ENCODE measurements around the gene DIRAS1. TPM values are rescaled to one million over a fixed set of nuclear protein-coding genes. Genes with fewer than 3 reads are reported as not detected.

Gene DIRAS1, protein sequence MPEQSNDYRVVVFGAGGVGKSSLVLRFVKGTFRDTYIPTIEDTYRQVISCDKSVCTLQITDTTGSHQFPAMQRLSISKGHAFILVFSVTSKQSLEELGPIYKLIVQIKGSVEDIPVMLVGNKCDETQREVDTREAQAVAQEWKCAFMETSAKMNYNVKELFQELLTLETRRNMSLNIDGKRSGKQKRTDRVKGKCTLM
- 4.4 TPM for polyA plus RNA-seq (2013, experiment 1 of 2)
- polyA plus RNA-seq (2013, experiment 2 of 2): 4.9 TPM

DNA sequence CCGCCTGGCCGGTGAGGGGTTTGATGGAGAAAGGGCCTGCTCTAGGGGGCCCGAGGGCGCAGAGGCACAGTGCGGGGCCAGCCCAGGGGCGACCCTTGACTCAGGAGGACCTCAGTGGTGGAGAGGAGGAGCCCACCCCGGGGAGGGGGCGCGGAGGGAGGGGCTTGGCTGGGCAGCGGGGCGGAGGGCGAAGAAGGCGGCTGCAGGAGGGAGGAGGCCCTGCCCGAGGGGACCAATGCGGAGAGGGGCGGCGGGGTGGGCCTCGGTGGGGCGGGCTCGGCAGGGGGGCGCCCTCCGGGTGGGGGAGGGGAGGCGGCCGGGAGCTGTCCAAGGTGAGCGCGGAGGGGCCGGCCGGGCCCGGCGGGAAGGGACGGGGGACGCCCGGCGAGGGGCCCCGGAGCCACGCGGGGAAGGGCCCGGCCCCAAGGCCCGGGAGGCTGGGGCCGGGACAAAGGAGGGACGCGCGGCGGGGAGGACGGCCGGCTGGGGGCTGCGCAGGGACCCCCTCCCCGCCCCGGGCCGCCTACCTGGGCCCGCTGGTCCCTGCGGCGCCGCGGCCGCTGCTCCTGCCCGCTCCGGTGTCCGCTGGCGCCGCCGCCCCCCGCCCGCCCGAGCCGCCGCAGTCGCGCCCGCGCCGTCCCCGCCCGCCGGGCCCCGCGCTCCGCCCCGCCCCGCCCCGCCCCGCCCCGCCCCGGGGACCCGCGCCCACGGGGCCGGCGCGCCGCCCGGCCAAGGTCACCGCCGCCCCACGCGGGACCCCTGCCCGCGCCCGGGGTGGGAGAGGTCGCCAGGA, at the start of gene DIRAS1:
Gene DIRAS1 (minus strand): TSS at position 596 of the 793 bp plus-strand sequence. CDS start 3,566 bp downstream, outside the sequence.
- Histone ChIP-seq H2BK15ac (replicated peaks; ENCODE audit: low read depth) (no peak within 1 kb of the TSS), H2BK5ac (ENCODE audit: low read length) (no peak within 1 kb of the TSS), H3K56ac (ENCODE audit: low read length) (peak within 1 kb of the TSS; percentile 79), H3K23ac (ENCODE audit: low read length) (no peak within 1 kb of the TSS), H4K5ac (ENCODE audit: low read length) (no peak within 1 kb of the TSS), H3K4ac (ENCODE audit: low read depth, low read length) (no peak within 1 kb of the TSS), H3K79me1 (ENCODE audit: low read length) (no peaks in the 10 kb centered on the region), H3K18ac (ENCODE audit: low read length) (peak within 1 kb of the TSS; percentile 25), H3K27me3 (ENCODE audit: insufficient read depth, low read length, poor library complexity) (peaks cover 2% of the 10 kb centered on the region), H3K9ac (ENCODE audit: low read length) (peak within 1 kb of the TSS; percentile 54), H2BK120ac (ENCODE audit: low read depth, low read length) (no peak within 1 kb of the TSS), H3K27ac (ENCODE audit: low read depth, low read length) (no peak within 1 kb of the TSS), H4K8ac (ENCODE audit: low read depth, low read length) (no peak within 1 kb of the TSS), H2AK5ac (ENCODE audit: low read length) (no peak within 1 kb of the TSS), H3K4me2 (ENCODE audit: low read length) (peak within 1 kb of the TSS; percentile 39), H3K36me3 (ENCODE audit: control insufficient read depth, insufficient read depth, low read length) (no peaks in the 10 kb centered on the region), H3K4me3 (ENCODE audit: low read length) (peak within 1 kb of the TSS; percentile 26), H3K4me1 (ENCODE audit: control insufficient read depth, low read depth, low read length) (no peaks in the 10 kb centered on the region), H3K79me2 (ENCODE audit: control insufficient read depth, insufficient read depth, low read length) (no peaks in the 10 kb centered on the region)
- no peak for DNase-seq
- no CpG with 5 or more reads among the region's 100 CpGs for WGBS (ENCODE audit: extremely low coverage, insufficient coverage, low lambda C conversion rate)

GRCh38 chr19:2770055-2771013, 49.2 kb upstream of the DIRAS1 start:
- Histone ChIP-seq H3K18ac (ENCODE audit: low read length) (no peak overlapping the region), H3K27ac (ENCODE audit: low read depth, low read length) (no peak overlapping the region), H3K9ac (ENCODE audit: low read length) (no peak overlapping the region), H3K4me2 (ENCODE audit: low read length) (no peak overlapping the region), H3K27me3 (ENCODE audit: insufficient read depth, low read length, poor library complexity) (no peaks in the 10 kb centered on the region), H3K36me3 (ENCODE audit: control insufficient read depth, insufficient read depth, low read length) (no peaks in the 10 kb centered on the region), H4K5ac (ENCODE audit: low read length) (no peak overlapping the region), H3K56ac (ENCODE audit: low read length) (no peak overlapping the region), H3K4me1 (ENCODE audit: control insufficient read depth, low read depth, low read length) (no peaks in the 10 kb centered on the region), H2BK15ac (replicated peaks; ENCODE audit: low read depth) (no peak overlapping the region), H2BK120ac (ENCODE audit: low read depth, low read length) (no peak overlapping the region), H3K79me2 (ENCODE audit: control insufficient read depth, insufficient read depth, low read length) (peaks cover 47% of the 10 kb centered on the region), H3K23ac (ENCODE audit: low read length) (no peak overlapping the region), H3K79me1 (ENCODE audit: low read length) (peaks cover 22% of the 10 kb centered on the region), H3K4me3 (ENCODE audit: low read length) (no peak overlapping the region), H2BK5ac (ENCODE audit: low read length) (no peak overlapping the region), H4K8ac (ENCODE audit: low read depth, low read length) (no peak overlapping the region), H3K4ac (ENCODE audit: low read depth, low read length) (no peak overlapping the region), H2AK5ac (ENCODE audit: low read length) (no peak overlapping the region)
- no CpG with 5 or more reads among the region's 40 CpGs for WGBS (ENCODE audit: extremely low coverage, insufficient coverage, low lambda C conversion rate)
- no peak for DNase-seq

DNA sequence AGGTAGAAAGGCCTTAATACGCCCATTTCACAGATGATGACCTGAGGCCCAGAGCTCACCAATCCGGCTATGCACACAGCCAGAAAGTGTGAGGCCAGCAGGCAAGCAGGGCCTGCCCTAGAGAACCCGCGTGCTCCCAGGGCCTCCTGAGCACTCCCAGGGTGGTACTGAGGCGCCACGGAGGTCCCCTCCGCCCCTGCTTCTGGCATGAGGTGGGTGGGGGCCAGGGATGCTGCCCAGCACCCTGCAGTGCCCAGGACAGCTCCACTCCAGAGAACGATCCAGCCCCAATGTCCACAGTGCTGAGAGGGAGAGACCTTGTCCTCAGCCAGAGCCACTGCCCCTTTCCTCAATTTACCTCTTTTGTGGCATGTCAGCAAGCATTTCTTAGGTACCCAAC, 48.0 kb upstream of the DIRAS1 start:
- H3K36me3 ChIP-seq (ENCODE audit: control insufficient read depth, insufficient read depth, low read length): no peaks in the 10 kb centered on the region

DNA sequence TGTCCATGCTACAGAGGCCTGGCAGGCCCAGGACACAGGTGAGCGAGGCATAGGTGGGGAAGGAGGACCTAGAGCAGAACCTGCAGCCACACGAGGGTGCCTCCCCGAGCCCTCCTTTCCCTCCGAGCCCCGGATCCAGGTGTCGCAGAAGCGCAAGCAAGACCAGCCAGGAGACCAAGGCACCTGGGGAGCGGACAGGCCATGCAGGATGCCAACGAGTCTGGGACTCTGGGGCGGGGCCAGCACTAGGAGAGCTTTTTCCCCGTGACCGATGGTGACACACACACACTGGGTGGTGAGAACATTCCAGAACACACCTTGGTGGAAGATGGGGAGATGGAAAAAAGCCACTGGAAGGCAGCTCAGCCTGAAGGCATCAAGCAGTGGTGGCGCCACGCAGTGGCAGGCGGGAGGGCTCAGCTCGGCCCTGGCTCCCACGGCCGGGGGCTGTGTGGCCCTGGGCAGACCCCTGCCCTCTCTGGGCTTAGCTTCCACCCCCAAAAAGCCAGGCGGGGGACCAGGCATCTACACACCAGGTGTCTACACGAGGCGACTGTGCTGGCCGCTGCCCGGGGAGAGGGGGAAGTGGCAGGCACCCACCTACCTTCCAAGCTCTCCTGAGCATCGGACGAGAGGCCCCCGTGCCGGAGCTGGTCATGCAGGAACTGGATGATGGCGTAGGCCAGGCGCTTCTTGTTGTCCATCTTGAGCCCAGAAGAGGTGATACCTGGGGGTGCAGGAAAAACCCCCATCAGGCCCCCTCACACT, 47.4 kb upstream of the DIRAS1 start:
- no peak overlapping the region for H3K4me2 ChIP-seq (ENCODE audit: low read length)
- H3K56ac ChIP-seq (ENCODE audit: low read length): no peak overlapping the region
- no peaks in the 10 kb centered on the region for H3K27me3 ChIP-seq (ENCODE audit: insufficient read depth, low read length, poor library complexity)
- H2BK15ac ChIP-seq (replicated peaks; ENCODE audit: low read depth): no peak overlapping the region
- H3K27ac ChIP-seq (ENCODE audit: low read depth, low read length): no peak overlapping the region
- no peak overlapping the region for H2BK5ac ChIP-seq (ENCODE audit: low read length)
- no peaks in the 10 kb centered on the region for H3K4me1 ChIP-seq (ENCODE audit: control insufficient read depth, low read depth, low read length)
- H4K5ac ChIP-seq (ENCODE audit: low read length): no peak overlapping the region
- peaks cover under 1% of the 10 kb centered on the region for H3K36me3 ChIP-seq (ENCODE audit: control insufficient read depth, insufficient read depth, low read length)
- no peak for DNase-seq
- no peak overlapping the region for H4K8ac ChIP-seq (ENCODE audit: low read depth, low read length)
- peaks cover 15% of the 10 kb centered on the region for H3K79me1 ChIP-seq (ENCODE audit: low read length)
- no peak overlapping the region for H3K9ac ChIP-seq (ENCODE audit: low read length)
- H3K18ac ChIP-seq (ENCODE audit: low read length): no peak overlapping the region
- no peak overlapping the region for H2AK5ac ChIP-seq (ENCODE audit: low read length)
- no CpG with 5 or more reads among the region's 29 CpGs for WGBS (ENCODE audit: extremely low coverage, insufficient coverage, low lambda C conversion rate)
- no peak overlapping the region for H3K4me3 ChIP-seq (ENCODE audit: low read length)
- no peak overlapping the region for H3K4ac ChIP-seq (ENCODE audit: low read depth, low read length)
- no peak overlapping the region for H2BK120ac ChIP-seq (ENCODE audit: low read depth, low read length)
- H3K23ac ChIP-seq (ENCODE audit: low read length): no peak overlapping the region
- peaks cover 31% of the 10 kb centered on the region for H3K79me2 ChIP-seq (ENCODE audit: control insufficient read depth, insufficient read depth, low read length)

More for the DNA sequence above, 48.0 kb upstream of the DIRAS1 start:
- Histone ChIP-seq H2AK5ac (ENCODE audit: low read length) (no peak overlapping the region), H3K4ac (ENCODE audit: low read depth, low read length) (no peak overlapping the region), H3K27me3 (ENCODE audit: insufficient read depth, low read length, poor library complexity) (no peaks in the 10 kb centered on the region), H3K79me2 (ENCODE audit: control insufficient read depth, insufficient read depth, low read length) (peaks cover 36% of the 10 kb centered on the region), H3K56ac (ENCODE audit: low read length) (no peak overlapping the region), H2BK120ac (ENCODE audit: low read depth, low read length) (no peak overlapping the region), H2BK15ac (replicated peaks; ENCODE audit: low read depth) (no peak overlapping the region), H3K27ac (ENCODE audit: low read depth, low read length) (no peak overlapping the region), H4K5ac (ENCODE audit: low read length) (no peak overlapping the region), H3K79me1 (ENCODE audit: low read length) (peaks cover 17% of the 10 kb centered on the region), H3K4me3 (ENCODE audit: low read length) (no peak overlapping the region), H3K4me2 (ENCODE audit: low read length) (no peak overlapping the region), H3K9ac (ENCODE audit: low read length) (no peak overlapping the region), H3K4me1 (ENCODE audit: control insufficient read depth, low read depth, low read length) (no peaks in the 10 kb centered on the region), H3K23ac (ENCODE audit: low read length) (no peak overlapping the region), H2BK5ac (ENCODE audit: low read length) (no peak overlapping the region), H3K18ac (ENCODE audit: low read length) (no peak overlapping the region), H4K8ac (ENCODE audit: low read depth, low read length) (no peak overlapping the region)
- no peak for DNase-seq
- no CpG with 5 or more reads among the region's 8 CpGs for WGBS (ENCODE audit: extremely low coverage, insufficient coverage, low lambda C conversion rate)

GRCh38 chr19:2767688-2768087, 46.5 kb upstream of the DIRAS1 start:
- Histone ChIP-seq H2BK5ac (ENCODE audit: low read length) (no peak overlapping the region), H3K4me3 (ENCODE audit: low read length) (no peak overlapping the region), H3K18ac (ENCODE audit: low read length) (no peak overlapping the region), H3K27me3 (ENCODE audit: insufficient read depth, low read length, poor library complexity) (no peaks in the 10 kb centered on the region), H2BK15ac (replicated peaks; ENCODE audit: low read depth) (no peak overlapping the region), H3K79me1 (ENCODE audit: low read length) (peaks cover 15% of the 10 kb centered on the region), H3K27ac (ENCODE audit: low read depth, low read length) (no peak overlapping the region), H3K56ac (ENCODE audit: low read length) (no peak overlapping the region), H4K8ac (ENCODE audit: low read depth, low read length) (no peak overlapping the region), H4K5ac (ENCODE audit: low read length) (no peak overlapping the region), H2BK120ac (ENCODE audit: low read depth, low read length) (no peak overlapping the region), H3K36me3 (ENCODE audit: control insufficient read depth, insufficient read depth, low read length) (peaks cover 1% of the 10 kb centered on the region), H3K9ac (ENCODE audit: low read length) (no peak overlapping the region), H3K79me2 (ENCODE audit: control insufficient read depth, insufficient read depth, low read length) (peaks cover 30% of the 10 kb centered on the region), H3K23ac (ENCODE audit: low read length) (no peak overlapping the region), H3K4me1 (ENCODE audit: control insufficient read depth, low read depth, low read length) (no peaks in the 10 kb centered on the region), H3K4ac (ENCODE audit: low read depth, low read length) (no peak overlapping the region), H3K4me2 (ENCODE audit: low read length) (no peak overlapping the region), H2AK5ac (ENCODE audit: low read length) (no peak overlapping the region)
- no peak for DNase-seq
- WGBS (ENCODE audit: extremely low coverage, insufficient coverage, low lambda C conversion rate): no CpG with 5 or more reads among the region's 19 CpGs

Data from mesendoderm (in vitro differentiated cells).